HCT116 (cell line): ENCODE measurements around the gene GNB5. TPM values are rescaled to one million over a fixed set of nuclear protein-coding genes. Genes with fewer than 3 reads are reported as not detected.
A peak's percentile ranks its signal among the peaks of the same experiment; 100 is the strongest.

Source experiments
- ATAC-seq: fragments of 200-7000 bp; cut with Tn5 transposase; 2 replicates; pipeline ENCODE4 v1.9.1; 2020; ENCODE audit warnings: mild to moderate bottlenecking, moderate library complexity
- BruUV-seq: library from RNA; stranded (reverse); fragments of 400-500 nt; replicated peaks from 2 replicates; lab custom pipeline; 2021; lab: Mats Ljungman, UMichigan
- CTCF ChIA-PET: fragments of 300-600 bp; sonication (Branson Sonifier 250); formaldehyde crosslinking; loops from one replicate; lab custom pipeline; 2021; ENCODE audit warnings: antibody characterized with exemption; lab: Charles Lee
- POLR2A ChIA-PET: fragments of 300-600, 350-600 bp; sonication (Branson Sonifier 250); formaldehyde crosslinking; loops from one replicate; lab custom pipeline; 2021; ENCODE audit warnings: antibody characterized with exemption; lab: Charles Lee
- RAD21 ChIA-PET, 2 experiments: fragments of 300-600 bp; sonication (Branson Sonifier 250); formaldehyde crosslinking; loops; one replicate each; lab custom pipeline; 2023; ENCODE audit warnings: low total read pairs in 2 of 2; ENCODE audit not compliant: uncharacterized antibody in 2 of 2, unreplicated experiment in 2 of 2, low non-redundant PET in 1 of 2; lab: Charles Lee
- DNase-seq: peaks from one replicate; pipeline ENCODE4 v3.0.0-alpha.2; 2010; ENCODE audit warnings: low read depth, low spot score
- H2AFZ ChIP-seq: fragments of 200-600 bp; shearing (Covaris generic), sonication (generic); 2 replicates; pipeline ENCODE4 v1.6.1; 2017; ENCODE audit warnings: low read depth, mixed run types, mixed read lengths, antibody characterized with exemption, low read length; ENCODE audit not compliant: poor library complexity, severe bottlenecking
- H3K27ac ChIP-seq: 2 replicates; pipeline ENCODE4 v1.5.1; 2012; ENCODE audit warnings: low read depth, low read length
- H3K27me3 ChIP-seq: fragments of 200-600 bp; sonication (generic); 2 replicates; pipeline ENCODE4 v1.6.1; 2016; ENCODE audit warnings: mixed run types, low read length, mixed read lengths; ENCODE audit not compliant: insufficient read depth
- H3K36me3 ChIP-seq, 2 experiments: fragments of 200-500 bp in 1 of 2; fragments of 200-600 bp in 1 of 2; sonication (Bioruptor generic) in 1 of 2; sonication (generic) in 1 of 2; 2 replicates each; pipeline versions ENCODE4 v1.5.1 to v1.6.1; 2014 to 2016; ENCODE audit warnings: low read length in 2 of 2, inconsistent platforms in 1 of 2, mixed read lengths in 1 of 2, mixed run types in 1 of 2; ENCODE audit not compliant: insufficient read depth in 2 of 2, control insufficient read depth in 1 of 2
- H3K4me1 ChIP-seq, 2 experiments: fragments of 200-600 bp in 1 of 2; sonication (generic) in 1 of 2; 2 replicates each; pipeline versions ENCODE4 v1.5.1 to v1.6.1; 2012 to 2017; ENCODE audit warnings: low read length in 2 of 2, inconsistent platforms in 1 of 2, mild to moderate bottlenecking in 1 of 2, mixed read lengths in 1 of 2, mixed run types in 1 of 2, moderate library complexity in 1 of 2; ENCODE audit not compliant: insufficient read depth in 2 of 2, control insufficient read depth in 1 of 2
- H3K4me2 ChIP-seq: fragments of 200-600 bp; sonication (generic); 2 replicates; pipeline ENCODE4 v1.6.1; 2017; ENCODE audit warnings: mixed run types, low read length, mixed read lengths
- H3K4me3 ChIP-seq, 2 experiments: fragments of 200-600 bp in 1 of 2; sonication (generic) in 1 of 2; replicated peaks in 1 of 2; 2 replicates each; pipeline ENCODE4 v1.5.1; 2011 to 2016; ENCODE audit warnings: low read length in 2 of 2, control low read depth in 1 of 2, low read depth in 1 of 2, mild to moderate bottlenecking in 1 of 2, mixed read lengths in 1 of 2, mixed run types in 1 of 2
- H3K79me2 ChIP-seq: fragments of 200-600 bp; sonication (generic); 2 replicates; pipeline ENCODE4 v1.6.1; 2017; ENCODE audit warnings: mild to moderate bottlenecking, mixed run types, low read length, moderate library complexity, mixed read lengths; ENCODE audit not compliant: insufficient read depth
- H3K9ac ChIP-seq: fragments of 200-600 bp; sonication (generic); 2 replicates; pipeline ENCODE4 v1.6.1; 2016; ENCODE audit warnings: low read length, mixed read lengths
- H3K9me2 ChIP-seq: fragments of 200-600 bp; sonication (generic), shearing (Covaris generic); 2 replicates; pipeline ENCODE4 v1.6.1; 2017; ENCODE audit warnings: mixed run types, mild to moderate bottlenecking, moderate library complexity; ENCODE audit not compliant: insufficient read depth
- H3K9me3 ChIP-seq, 2 experiments: fragments of 200-500 bp in 1 of 2; fragments of 200-600 bp in 1 of 2; sonication (Bioruptor generic) in 1 of 2; sonication (generic) in 1 of 2; 2 replicates each; pipeline ENCODE4 v1.6.1; 2014 to 2017; ENCODE audit warnings: low read length in 2 of 2, mixed read lengths in 2 of 2, inconsistent platforms in 1 of 2, low read depth in 1 of 2, mild to moderate bottlenecking in 1 of 2, mixed run types in 1 of 2, moderate library complexity in 1 of 2; ENCODE audit not compliant: control insufficient read depth in 1 of 2, insufficient read depth in 1 of 2
- H4K20me1 ChIP-seq: fragments of 200-600 bp; sonication (generic), shearing (Covaris generic); 2 replicates; pipeline ENCODE4 v1.6.1; 2017; ENCODE audit warnings: mixed run types, mild to moderate bottlenecking, moderate library complexity; ENCODE audit not compliant: insufficient read depth
- CBX3 ChIP-seq: IDR thresholded peaks from 2 replicates; pipeline ENCODE4 v1.6.1; 2012; ENCODE audit warnings: low read depth
- CTCF ChIP-seq, 3 experiments: fragments of 200-600 bp in 1 of 3; sonication (generic) in 1 of 3; IDR thresholded peaks in 2 of 3; conservative IDR thresholded peaks in 1 of 3; 2 replicates each; pipeline ENCODE4 v1.5.1; 2012 to 2017; ENCODE audit warnings: low read depth in 2 of 3, low read length in 2 of 3, antibody characterized with exemption in 1 of 3, borderline replicate concordance in 1 of 3, control low read depth in 1 of 3, mild to moderate bottlenecking in 1 of 3, mixed read lengths in 1 of 3, mixed run types in 1 of 3, moderate library complexity in 1 of 3; ENCODE audit not compliant: insufficient read depth in 1 of 3
- EGR1 ChIP-seq: IDR thresholded peaks from 2 replicates; pipeline ENCODE4 v1.6.1; 2012; ENCODE audit warnings: low read depth
- ELF1 ChIP-seq: IDR thresholded peaks from 2 replicates; pipeline ENCODE4 v1.6.1; 2012; ENCODE audit warnings: low read depth, borderline replicate concordance
- EZH2phosphoT487 ChIP-seq: fragments of 200-600 bp; IDR thresholded peaks from 2 replicates; pipeline ENCODE4 v1.6.1; 2018; ENCODE audit warnings: antibody characterized with exemption, borderline replicate concordance
- JUND ChIP-seq: IDR thresholded peaks from 2 replicates; pipeline ENCODE4 v1.6.1; 2012
- POLR2AphosphoS5 ChIP-seq: IDR thresholded peaks from 2 replicates; pipeline ENCODE4 v1.6.1; 2011; ENCODE audit warnings: mild to moderate bottlenecking, low read depth, low read length, moderate library complexity
- RAD21 ChIP-seq: IDR thresholded peaks from 2 replicates; pipeline ENCODE4 v1.6.1; 2012; ENCODE audit warnings: low read depth, mild to moderate bottlenecking
- REST ChIP-seq: IDR thresholded peaks from 2 replicates; pipeline ENCODE4 v1.6.1; 2012; ENCODE audit warnings: low read depth
- SIN3A ChIP-seq: IDR thresholded peaks from 2 replicates; pipeline ENCODE4 v1.6.1; 2012; ENCODE audit warnings: low read depth
- SP1 ChIP-seq: IDR thresholded peaks from 2 replicates; pipeline ENCODE4 v1.6.1; 2012; ENCODE audit warnings: low read depth
- SRF ChIP-seq: IDR thresholded peaks from 2 replicates; pipeline ENCODE4 v1.6.1; 2012; ENCODE audit warnings: low read depth
- YY1 ChIP-seq: IDR thresholded peaks from 2 replicates; pipeline ENCODE4 v1.6.1; 2011; ENCODE audit warnings: low read length, low read depth, moderate library complexity, mild to moderate bottlenecking; ENCODE audit not compliant: insufficient replicate concordance; ENCODE audit errors: extremely low read depth
- ZBTB33 ChIP-seq: IDR thresholded peaks from 2 replicates; pipeline ENCODE4 v1.6.1; 2011; ENCODE audit warnings: mild to moderate bottlenecking, low read length, moderate library complexity; ENCODE audit not compliant: insufficient replicate concordance; ENCODE audit errors: extremely low read depth
- ZNF274 ChIP-seq: fragments of 200-500 bp; sonication (Bioruptor generic); IDR thresholded peaks from 2 replicates; pipeline ENCODE4 v1.6.1; 2014; ENCODE audit warnings: mild to moderate bottlenecking, low read depth, low read length, inconsistent platforms
- intact Hi-C: fragments of 100-400 bp; cut with micrococcal nuclease; formaldehyde crosslinking; loops from 2 replicates; pipeline ENCODE4 v1.10.0; 2022
- total RNA-seq: library from RNA; stranded (reverse); gene quantifications from one replicate; pipeline ENCODE4 v1.2.1, GENCODE V29; 2021; ENCODE audit not compliant: unreplicated experiment

The GNB5 gene
- total RNA-seq, 1 experiment from 2014 or later = 27.6 TPM

- CTCF ChIA-PET = no interaction called here
- intact Hi-C loops = no loop called here
Observed at GRCh38 chr15:52163321-52164190, 27.6 kb downstream of the GNB5 start.

More at GRCh38 chr15:52163321-52164190, 27.6 kb downstream of the GNB5 start:
- TF ChIP-seq SIN3A (no peak), POLR2AphosphoS5 (no peak), EZH2phosphoT487 (no peak), CBX3 (no peak), ZNF274 (no peak), SP1 (no peak), JUND (no peak), ZBTB33 (no peak), SRF (no peak), ELF1 (no peak), EGR1 (no peak), CTCF (IDR thresholded peaks at IDR 0.05 in 2 of 3, conservative IDR thresholded peaks at IDR 0.05 in 1 of 3; ENCODE audit: borderline replicate concordance in 1 of 3, insufficient read depth in 1 of 3, low read depth in 2 of 3, low read length in 2 of 3) (peak; percentile 7 to 57 (median 56); a peak in 4 of 6 replicates), REST (no peak), RAD21 (peak; percentile 34; the same call in 1 of the 2 replicates), YY1 (no peak)
- no peak overlapping the region for H3K4me3 ChIP-seq
- H3K27ac ChIP-seq = no peak overlapping the region
- H3K4me2 ChIP-seq = no peak overlapping the region
- no peaks in the 10 kb centered on the region for H3K9me3 ChIP-seq
- ChIA-PET RAD21 (no interaction called here), POLR2A (interaction anchor here (0.7 kb wide), 1 partner anchor 16 kb away, joined by 3 read pairs; no protein-coding TSS in a partner anchor)
- H2AFZ ChIP-seq = no peak overlapping the region
- no peak overlapping the region for H3K9ac ChIP-seq
- H3K4me1 ChIP-seq = no peaks in the 10 kb centered on the region
- ATAC-seq (peak; percentile 72), DNase-seq (no peak)
- no peaks in the 10 kb centered on the region for H3K9me2 ChIP-seq
- no peaks in the 10 kb centered on the region for H4K20me1 ChIP-seq
- H3K36me3 ChIP-seq = no peaks in the 10 kb centered on the region
- H3K27me3 ChIP-seq = no peaks in the 10 kb centered on the region
- BruUV-seq = no TSS peak
- 0 out of 2 replicates have a peak, but pooled peaks cover 3% of the 10 kb centered on the region for H3K79me2 ChIP-seq
